Myocyte (in vitro differentiated cells): ENCODE measurements around the gene WDR86. TPM values are rescaled to one million over a fixed set of nuclear protein-coding genes. Genes with fewer than 3 reads are reported as not detected.
A peak's percentile ranks its signal among the peaks of the same experiment; 100 is the strongest.

ENCODE experiments used
- DNase-seq: peaks from one replicate; pipeline ENCODE4 v3.0.0-alpha.2; 2012; ENCODE audit warnings: low read depth
- total RNA-seq: library from RNA; depleted of rRNA; stranded (reverse); fragments of >200 nt; gene quantifications from 2 replicates; pipeline ENCODE4 v1.2.3, GENCODE V29; 2014

Gene WDR86
- total RNA-seq, 1 donor from 2014 or later: not detected

- no peak for DNase-seq
Measured at GRCh38 chr7:151406886-151407583, 2.8 kb downstream of the WDR86 start.

- DNase-seq: no peak
Measured at GRCh38 chr7:151406051-151406875, 3.6 kb downstream of the WDR86 start.

GRCh38 chr7:151405588-151405987 is 4.2 kb downstream of the WDR86 start:
- DNase-seq: no peak

- DNase-seq: no peak
Measured at GRCh38 chr7:151405056-151405455, 4.8 kb downstream of the WDR86 start.

- peak; percentile 33 for DNase-seq
Measured at GRCh38 chr7:151404216-151405011, 5.4 kb downstream of the WDR86 start.

- DNase-seq: no peak
Measured at GRCh38 chr7:151403764-151404163, 6.1 kb downstream of the WDR86 start.

- no peak for DNase-seq
Measured at GRCh38 chr7:151402029-151402835, 7.6 kb downstream of the WDR86 start.

GRCh38 chr7:151400626-151401315 is 9.1 kb downstream of the WDR86 start:
- DNase-seq: no peak

GRCh38 chr7:151399906-151400305 is 9.9 kb downstream of the WDR86 start:
- DNase-seq: no peak

- DNase-seq: no peak
Measured at GRCh38 chr7:151399305-151399601, 10.6 kb downstream of the WDR86 start.

- no peak for DNase-seq
Measured at GRCh38 chr7:151398446-151399304, 11.2 kb downstream of the WDR86 start.

- no peak for DNase-seq
Measured at GRCh38 chr7:151397026-151397425, 12.8 kb downstream of the WDR86 start.

- no peak for DNase-seq
Measured at GRCh38 chr7:151396328-151396970, 13.4 kb downstream of the WDR86 start.

- no peak for DNase-seq
Measured at GRCh38 chr7:151395036-151395367, 14.8 kb downstream of the WDR86 start.

- no peak for DNase-seq
Measured at GRCh38 chr7:151394076-151395035, 15.5 kb downstream of the WDR86 start.

- DNase-seq: no peak
Measured at GRCh38 chr7:151393031-151393977, 16.5 kb downstream of the WDR86 start.

GRCh38 chr7:151392426-151392825 is 17.4 kb downstream of the WDR86 start:
- no peak for DNase-seq
